GM23248 (cell line): ENCODE measurements around the gene NEUROG2.

Experiments used
- EZH2 ChIP-seq: fragments of 200-600 bp; sonication (generic); IDR thresholded peaks from 2 replicates; pipeline ENCODE4 v1.6.1; 2018; ENCODE audit warnings: antibody characterized with exemption, mild to moderate bottlenecking; ENCODE audit not compliant: insufficient read depth, poor library complexity, severe bottlenecking
- EZH2phosphoT487 ChIP-seq: fragments of 200-600 bp; sonication (generic); IDR thresholded peaks from 2 replicates; pipeline ENCODE4 v1.6.1; 2018; ENCODE audit warnings: antibody characterized with exemption, moderate library complexity, mild to moderate bottlenecking, low read depth; ENCODE audit not compliant: insufficient read depth

GRCh38 chr4:112508356-112508755 is 7.6 kb downstream of the NEUROG2 start:
- TF ChIP-seq EZH2phosphoT487 (no peak), EZH2 (no peak)
